ENCODE results near the gene GNB4.

The GNB4 gene

GRCh38 chr3:179432451-179432850 is 18.8 kb downstream of the GNB4 start:
- DNase-seq = no peak

GRCh38 chr3:179432021-179432420 is 19.2 kb downstream of the GNB4 start:
- DNase-seq = no peak

GRCh38 chr3:179430277-179430870 is 20.9 kb downstream of the GNB4 start:
- DNase-seq = no peak

GRCh38 chr3:179428876-179429548 is 22.3 kb downstream of the GNB4 start:
- DNase-seq = no peak

- DNase-seq = no peak
Measured at GRCh38 chr3:179425075-179425474, 26.2 kb downstream of the GNB4 start.

GRCh38 chr3:179421500-179421899 is 29.8 kb downstream of the GNB4 start:
- no peak for DNase-seq

- no peak for DNase-seq
Measured at GRCh38 chr3:179418610-179419009, 32.7 kb downstream of the GNB4 start.

GRCh38 chr3:179416681-179417080 is 34.6 kb downstream of the GNB4 start:
- no peak for DNase-seq

GRCh38 chr3:179415377-179415776 is 35.9 kb downstream of the GNB4 start:
- no peak for DNase-seq

- no peak for DNase-seq
Measured at GRCh38 chr3:179414804-179415203, 36.5 kb downstream of the GNB4 start.

- DNase-seq = no peak
Measured at GRCh38 chr3:179410999-179411398, 40.3 kb downstream of the GNB4 start.

GRCh38 chr3:179410331-179410730 is 40.9 kb downstream of the GNB4 start:
- no peak for DNase-seq

- no peak for DNase-seq
Measured at GRCh38 chr3:179404307-179404706, 47.0 kb downstream of the GNB4 start.

GRCh38 chr3:179402963-179403362 is 48.3 kb downstream of the GNB4 start:
- no peak for DNase-seq

GRCh38 chr3:179401561-179401960 is 49.7 kb downstream of the GNB4 start:
- DNase-seq = no peak

GRCh38 chr3:179398574-179399231 is 52.6 kb downstream of the GNB4 start:
- DNase-seq = no peak

- DNase-seq = no peak
Measured at GRCh38 chr3:179391906-179392305, 59.4 kb downstream of the GNB4 start.

- DNase-seq = no peak
Measured at GRCh38 chr3:179376474-179376873, 74.8 kb downstream of the GNB4 start.

- DNase-seq = no peak
Measured at GRCh38 chr3:179375091-179375999, 75.9 kb downstream of the GNB4 start.

- no peak for DNase-seq
Measured at GRCh38 chr3:179373938-179374337, 77.3 kb downstream of the GNB4 start.

- DNase-seq = no peak
Measured at GRCh38 chr3:179369621-179370020, 81.6 kb downstream of the GNB4 start.

GRCh38 chr3:179363332-179363731 is 87.9 kb downstream of the GNB4 start:
- DNase-seq = no peak

GRCh38 chr3:179355996-179356395 is 95.3 kb downstream of the GNB4 start:
- DNase-seq = no peak
